ACC112 (cell line): ENCODE results near the gene MAD1L1.

Experiments
- H2AFZ ChIP-seq: fragments of 200-600 bp; sonication (generic); one replicate; pipeline ENCODE4 v1.6.0; 2017; ENCODE audit warnings: antibody characterized with exemption, low read length; ENCODE audit not compliant: unreplicated experiment
- H3K27ac ChIP-seq: fragments of 200-600 bp; sonication (generic); 2 replicates; pipeline ENCODE4 v1.5.1; 2014; ENCODE audit warnings: low read depth, mild to moderate bottlenecking, antibody characterized with exemption, low read length, moderate library complexity
- H3K27me3 ChIP-seq: fragments of 200-600 bp; sonication (generic); 2 replicates; pipeline ENCODE4 v1.6.1; 2014; ENCODE audit warnings: mild to moderate bottlenecking, antibody characterized with exemption, low read length, moderate library complexity, mixed read lengths; ENCODE audit not compliant: insufficient read depth
- H3K36me3 ChIP-seq: fragments of 200-600 bp; sonication (generic); 2 replicates; pipeline ENCODE4 v1.6.1; 2016; ENCODE audit warnings: mild to moderate bottlenecking, antibody characterized with exemption, low read length, moderate library complexity, mixed read lengths; ENCODE audit not compliant: insufficient read depth
- H3K4me1 ChIP-seq: fragments of 200-600 bp; sonication (generic); one replicate; pipeline ENCODE4 v1.6.1; 2016; ENCODE audit warnings: low read length, mixed read lengths; ENCODE audit not compliant: insufficient read depth, unreplicated experiment, control insufficient read depth
- H3K4me3 ChIP-seq: fragments of 200-600 bp; sonication (generic); 2 replicates; pipeline ENCODE4 v1.5.1; 2014; ENCODE audit warnings: mild to moderate bottlenecking, low read depth, low read length
- H3K79me2 ChIP-seq: fragments of 200-600 bp; sonication (generic); one replicate; pipeline ENCODE4 v1.6.0; 2016; ENCODE audit warnings: low read length; ENCODE audit not compliant: control insufficient read depth, unreplicated experiment, insufficient read depth

Gene MAD1L1

GRCh38 chr7:1853986-1854865 is 378.5 kb downstream of the MAD1L1 start:
- H3K4me3 ChIP-seq, result no peak overlapping the region
- no peak overlapping the region for H2AFZ ChIP-seq
- no peaks in the 10 kb centered on the region for H3K79me2 ChIP-seq
- no peaks in the 10 kb centered on the region for H3K4me1 ChIP-seq
- no peaks in the 10 kb centered on the region for H3K36me3 ChIP-seq
- H3K27ac ChIP-seq, result no peak overlapping the region
- H3K27me3 ChIP-seq, result no peaks in the 10 kb centered on the region

GRCh38 chr7:1853431-1853985 is 379.2 kb downstream of the MAD1L1 start:
- H2AFZ ChIP-seq, result no peak overlapping the region
- no peaks in the 10 kb centered on the region for H3K4me1 ChIP-seq
- H3K4me3 ChIP-seq, result no peak overlapping the region
- no peaks in the 10 kb centered on the region for H3K27me3 ChIP-seq
- H3K79me2 ChIP-seq, result no peaks in the 10 kb centered on the region
- H3K36me3 ChIP-seq, result no peaks in the 10 kb centered on the region
- H3K27ac ChIP-seq, result no peak overlapping the region

- no peak overlapping the region for H3K4me3 ChIP-seq
- H3K27me3 ChIP-seq, result no peaks in the 10 kb centered on the region
- no peak overlapping the region for H3K27ac ChIP-seq
- H3K36me3 ChIP-seq, result no peaks in the 10 kb centered on the region
- H3K79me2 ChIP-seq, result no peaks in the 10 kb centered on the region
- H2AFZ ChIP-seq, result no peak overlapping the region
- H3K4me1 ChIP-seq, result no peaks in the 10 kb centered on the region
Measured at GRCh38 chr7:1852517-1853430, 380.0 kb downstream of the MAD1L1 start.

- H3K79me2 ChIP-seq, result no peaks in the 10 kb centered on the region
- no peaks in the 10 kb centered on the region for H3K36me3 ChIP-seq
- no peak overlapping the region for H3K4me3 ChIP-seq
- H2AFZ ChIP-seq, result no peak overlapping the region
- no peaks in the 10 kb centered on the region for H3K4me1 ChIP-seq
- H3K27me3 ChIP-seq, result no peaks in the 10 kb centered on the region
- no peak overlapping the region for H3K27ac ChIP-seq
Measured at GRCh38 chr7:1851721-1852516, 380.8 kb downstream of the MAD1L1 start.

- no peaks in the 10 kb centered on the region for H3K4me1 ChIP-seq
- H3K27me3 ChIP-seq, result no peaks in the 10 kb centered on the region
- no peaks in the 10 kb centered on the region for H3K79me2 ChIP-seq
- H3K27ac ChIP-seq, result no peak overlapping the region
- H3K36me3 ChIP-seq, result no peaks in the 10 kb centered on the region
- no peak overlapping the region for H3K4me3 ChIP-seq
- no peak overlapping the region for H2AFZ ChIP-seq
Measured at GRCh38 chr7:1850976-1851571, 381.7 kb downstream of the MAD1L1 start.

- Histone ChIP-seq H3K4me3 (no peak overlapping the region), H2AFZ (no peak overlapping the region), H3K36me3 (no peaks in the 10 kb centered on the region), H3K27me3 (no peaks in the 10 kb centered on the region), H3K4me1 (no peaks in the 10 kb centered on the region), H3K79me2 (no peaks in the 10 kb centered on the region), H3K27ac (no peak overlapping the region)
Measured at GRCh38 chr7:1850111-1850975, 382.4 kb downstream of the MAD1L1 start.

- H3K36me3 ChIP-seq, result no peaks in the 10 kb centered on the region
- H3K4me3 ChIP-seq, result no peak overlapping the region
- H3K27me3 ChIP-seq, result no peaks in the 10 kb centered on the region
- no peak overlapping the region for H2AFZ ChIP-seq
- no peaks in the 10 kb centered on the region for H3K79me2 ChIP-seq
- no peaks in the 10 kb centered on the region for H3K4me1 ChIP-seq
- no peak overlapping the region for H3K27ac ChIP-seq
Measured at GRCh38 chr7:1849351-1850041, 383.2 kb downstream of the MAD1L1 start.

- H2AFZ ChIP-seq, result no peak overlapping the region
- H3K79me2 ChIP-seq, result no peaks in the 10 kb centered on the region
- H3K4me1 ChIP-seq, result no peaks in the 10 kb centered on the region
- H3K27me3 ChIP-seq, result no peaks in the 10 kb centered on the region
- H3K4me3 ChIP-seq, result no peak overlapping the region
- H3K36me3 ChIP-seq, result no peaks in the 10 kb centered on the region
- no peak overlapping the region for H3K27ac ChIP-seq
Measured at GRCh38 chr7:1848911-1849311, 383.8 kb downstream of the MAD1L1 start.

GRCh38 chr7:1848013-1848640 is 384.6 kb downstream of the MAD1L1 start:
- H3K4me3 ChIP-seq, result no peak overlapping the region
- H2AFZ ChIP-seq, result no peak overlapping the region
- H3K4me1 ChIP-seq, result no peaks in the 10 kb centered on the region
- no peak overlapping the region for H3K27ac ChIP-seq
- no peaks in the 10 kb centered on the region for H3K79me2 ChIP-seq
- no peaks in the 10 kb centered on the region for H3K36me3 ChIP-seq
- H3K27me3 ChIP-seq, result no peaks in the 10 kb centered on the region
